Muscle layer of duodenum (tissue), 2 donors: ENCODE measurements around the gene CORIN.
A peak's percentile ranks its signal among the peaks of the same experiment; 100 is the strongest.

ENCODE experiments used
- H3K27ac ChIP-seq: one replicate; pipeline ENCODE4 v1.7.0; 2013; ENCODE audit warnings: mild to moderate bottlenecking, low read length
- H3K27me3 ChIP-seq: one replicate; pipeline ENCODE4 v1.7.0; 2013; ENCODE audit warnings: low read depth, mild to moderate bottlenecking, control low read depth, low read length
- H3K36me3 ChIP-seq, 2 donors: one replicate each; pipeline ENCODE4 v1.7.0; 2013; ENCODE audit warnings: low read length in 2 of 2, control low read depth in 1 of 2, mild to moderate bottlenecking in 1 of 2; ENCODE audit not compliant: insufficient read depth in 2 of 2, control insufficient read depth in 1 of 2
- H3K4me1 ChIP-seq, 2 donors: one replicate each; pipeline ENCODE4 v1.7.0; 2013; ENCODE audit warnings: low read length in 2 of 2, mild to moderate bottlenecking in 2 of 2, control low read depth in 1 of 2, moderate library complexity in 1 of 2; ENCODE audit not compliant: insufficient read depth in 2 of 2, control insufficient read depth in 1 of 2
- H3K4me3 ChIP-seq, 2 donors: one replicate each; pipeline ENCODE4 v1.7.0; 2013; ENCODE audit warnings: low read length in 2 of 2, low read depth in 1 of 2, mild to moderate bottlenecking in 1 of 2
- H3K9me3 ChIP-seq, 2 donors: one replicate each; pipeline ENCODE4 v1.7.0; 2013; ENCODE audit warnings: low read length in 2 of 2, control low read depth in 1 of 2, mild to moderate bottlenecking in 1 of 2; ENCODE audit not compliant: control insufficient read depth in 1 of 2
- donor health status: healthy.

Gene CORIN

DNA sequence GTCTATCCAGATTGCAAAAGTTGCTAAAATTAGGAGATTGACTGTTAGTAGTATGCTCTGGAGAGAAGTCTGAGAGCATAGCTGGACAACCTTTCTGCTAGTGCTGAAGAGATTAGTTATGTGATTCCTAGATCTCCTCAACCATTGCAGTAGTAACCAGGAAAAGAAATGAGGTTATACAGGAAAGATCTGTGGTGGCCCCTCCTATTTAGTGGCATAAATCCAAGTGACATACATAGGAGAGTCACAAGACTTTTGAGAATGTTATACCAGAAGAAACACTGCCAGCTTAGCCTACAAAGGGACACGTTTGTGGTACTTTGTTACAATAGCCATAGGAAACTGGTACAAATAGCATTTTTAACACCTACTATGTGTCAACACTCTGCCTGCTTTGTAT lies 247.5 kb downstream of the CORIN start:
- H3K36me3 ChIP-seq = peaks cover 43 to 76% of the 10 kb centered on the region in 2 donors
- peak overlapping the region in 1 of 2 donors; percentile 16 for H3K4me3 ChIP-seq
- peaks cover 10 to 15% of the 10 kb centered on the region in 2 donors for H3K9me3 ChIP-seq
- H3K27ac ChIP-seq = no peak overlapping the region
- no peaks in the 10 kb centered on the region for H3K4me1 ChIP-seq
- H3K27me3 ChIP-seq = no peaks in the 10 kb centered on the region

DNA sequence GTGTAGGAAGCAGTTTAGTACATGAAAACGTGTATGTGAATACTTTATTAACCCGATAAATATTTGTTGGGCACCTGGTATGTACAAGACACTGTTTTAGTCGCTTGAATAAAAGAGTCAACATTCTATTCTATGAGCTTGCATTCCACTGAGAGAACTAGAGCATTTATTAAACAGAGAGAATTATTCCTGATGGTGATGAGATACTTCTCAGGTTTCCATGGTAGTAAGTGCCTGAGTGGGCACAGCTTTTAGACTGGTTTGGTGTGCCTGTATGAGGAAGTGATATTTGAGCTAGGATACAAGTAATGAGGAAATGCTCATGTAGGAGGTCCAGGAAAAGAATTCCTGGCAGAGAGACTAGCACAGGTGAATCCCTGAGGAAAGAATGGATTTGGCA lies 258.6 kb downstream of the CORIN start:
- no peaks in the 10 kb centered on the region for H3K9me3 ChIP-seq
- H3K4me1 ChIP-seq = no peaks in the 10 kb centered on the region
- H3K4me3 ChIP-seq = no peak overlapping the region
- H3K36me3 ChIP-seq = peaks cover 43 to 65% of the 10 kb centered on the region in 2 donors
- no peak overlapping the region for H3K27ac ChIP-seq
- H3K27me3 ChIP-seq = no peaks in the 10 kb centered on the region

- H3K4me1 ChIP-seq = no peaks in the 10 kb centered on the region
- no peak overlapping the region for H3K4me3 ChIP-seq
- no peaks in the 10 kb centered on the region for H3K27me3 ChIP-seq
- peaks cover 48 to 71% of the 10 kb centered on the region in 2 donors for H3K36me3 ChIP-seq
- H3K27ac ChIP-seq = peak overlapping the region; percentile 1
- H3K9me3 ChIP-seq = no peaks in the 10 kb centered on the region
Measured at GRCh38 chr4:47577779-47578553, 259.9 kb downstream of the CORIN start.

DNA sequence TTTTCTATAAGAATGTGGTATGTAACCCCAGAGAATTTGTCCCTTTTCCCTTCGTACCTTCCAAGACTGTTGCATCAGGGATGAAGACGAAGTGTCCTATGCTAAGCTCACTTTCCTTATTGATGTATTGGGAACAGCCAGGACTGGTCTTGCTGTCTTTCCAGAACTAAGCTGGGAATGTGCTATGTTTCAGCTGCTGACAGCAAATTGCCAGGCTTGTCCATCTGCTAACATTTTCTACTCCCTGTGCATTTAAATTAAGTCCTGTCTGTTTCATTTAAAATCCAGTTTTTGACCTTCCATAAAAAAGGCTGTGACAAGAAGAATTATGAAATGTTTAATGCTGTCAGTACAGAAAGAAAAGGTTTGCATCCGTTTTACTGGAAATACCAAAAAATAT lies 264.9 kb downstream of the CORIN start:
- H3K27me3 ChIP-seq = no peaks in the 10 kb centered on the region
- H3K27ac ChIP-seq = no peak overlapping the region
- no peaks in the 10 kb centered on the region for H3K4me1 ChIP-seq
- H3K36me3 ChIP-seq = peaks cover 47 to 65% of the 10 kb centered on the region in 2 donors
- H3K4me3 ChIP-seq = no peak overlapping the region
- H3K9me3 ChIP-seq = no peaks in the 10 kb centered on the region

DNA sequence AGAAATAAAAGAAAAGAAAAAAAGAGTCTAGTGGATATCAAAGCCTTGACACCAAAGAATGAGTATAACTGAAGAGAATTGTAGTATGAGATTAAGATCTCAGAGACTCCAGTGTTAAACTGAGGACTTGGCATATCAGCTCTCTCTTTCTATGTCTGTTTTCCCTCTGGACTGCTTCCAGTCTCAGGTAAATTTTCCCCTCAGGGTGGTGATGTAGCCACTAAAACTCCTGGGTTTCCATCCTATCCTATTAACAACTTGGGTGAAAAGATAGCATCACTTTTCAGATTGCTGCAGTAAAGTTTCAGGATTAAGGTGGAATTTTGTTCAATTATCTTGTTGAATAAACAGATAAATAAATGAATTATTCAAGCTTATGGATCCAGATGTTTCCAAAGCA lies 267.1 kb downstream of the CORIN start:
- no peaks in the 10 kb centered on the region for H3K27me3 ChIP-seq
- no peak overlapping the region for H3K27ac ChIP-seq
- peaks cover 36 to 49% of the 10 kb centered on the region in 2 donors for H3K36me3 ChIP-seq
- H3K9me3 ChIP-seq = no peaks in the 10 kb centered on the region
- no peaks in the 10 kb centered on the region for H3K4me1 ChIP-seq
- H3K4me3 ChIP-seq = no peak overlapping the region

- Histone ChIP-seq H3K4me3 (no peak overlapping the region), H3K27me3 (no peaks in the 10 kb centered on the region), H3K36me3 (peaks cover 20 to 21% of the 10 kb centered on the region in 2 donors), H3K9me3 (no peaks in the 10 kb centered on the region), H3K4me1 (no peaks in the 10 kb centered on the region), H3K27ac (no peak overlapping the region)
Measured at GRCh38 chr4:47567511-47567910, 270.4 kb downstream of the CORIN start.

DNA sequence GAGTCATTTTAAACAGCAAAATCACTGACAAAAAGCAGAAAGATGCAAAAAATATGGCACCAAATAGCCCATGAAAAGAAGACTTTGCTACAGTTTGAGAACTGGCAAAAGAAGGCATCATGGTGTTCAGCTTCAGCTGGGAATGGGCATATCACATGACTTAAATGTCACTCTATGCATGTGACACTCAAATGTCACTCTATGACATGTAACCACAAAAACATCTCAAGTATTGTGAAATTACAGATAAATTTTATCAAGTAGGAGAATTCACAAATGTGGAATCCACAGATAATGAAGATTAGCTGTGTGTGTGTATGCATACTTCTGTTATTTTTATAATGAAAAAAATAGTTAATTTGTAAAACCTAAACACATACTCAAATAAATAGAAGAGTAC lies 270.9 kb downstream of the CORIN start:
- no peaks in the 10 kb centered on the region for H3K4me1 ChIP-seq
- H3K27me3 ChIP-seq = no peaks in the 10 kb centered on the region
- peaks cover 15 to 16% of the 10 kb centered on the region in 2 donors for H3K36me3 ChIP-seq
- no peaks in the 10 kb centered on the region for H3K9me3 ChIP-seq
- H3K27ac ChIP-seq = no peak overlapping the region
- H3K4me3 ChIP-seq = no peak overlapping the region

DNA sequence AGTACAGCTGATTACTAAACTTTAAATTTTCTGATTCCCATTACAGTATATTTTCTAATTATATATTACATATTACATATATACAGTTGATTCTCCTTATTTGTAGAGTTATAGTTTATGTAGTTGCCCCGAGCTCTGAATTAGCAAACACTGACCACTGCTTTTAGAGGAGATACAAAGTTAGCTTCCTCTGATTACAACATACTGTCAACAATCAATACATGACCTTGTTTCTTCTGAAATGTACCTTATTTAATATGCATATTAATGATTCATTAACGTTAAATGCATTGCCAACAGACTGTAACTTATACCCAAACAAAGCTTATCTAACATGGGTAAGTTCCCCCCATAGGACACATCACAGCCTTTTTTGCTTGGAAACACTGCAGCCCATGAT lies 271.3 kb downstream of the CORIN start:
- no peaks in the 10 kb centered on the region for H3K4me1 ChIP-seq
- H3K27ac ChIP-seq = no peak overlapping the region
- peaks cover 12 to 17% of the 10 kb centered on the region in 2 donors for H3K36me3 ChIP-seq
- H3K27me3 ChIP-seq = no peaks in the 10 kb centered on the region
- no peaks in the 10 kb centered on the region for H3K9me3 ChIP-seq
- H3K4me3 ChIP-seq = no peak overlapping the region

DNA sequence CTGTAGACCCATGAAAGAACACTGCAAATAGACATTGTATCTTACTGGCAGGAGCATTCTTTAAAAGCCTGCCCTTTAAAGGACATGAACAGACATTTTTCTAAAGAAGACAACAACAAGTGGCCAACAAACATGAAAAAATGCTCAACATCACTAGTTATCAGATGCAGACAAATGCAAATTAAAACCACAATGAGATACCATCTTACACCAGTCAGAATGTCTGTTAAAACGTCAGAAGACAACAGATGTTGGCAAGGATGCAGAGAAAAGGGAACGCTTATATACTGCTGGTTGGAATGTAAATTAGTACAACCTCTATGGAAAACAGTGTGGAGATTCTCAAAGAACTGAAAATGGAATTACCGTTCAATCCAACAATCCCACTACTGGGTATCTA lies 275.6 kb downstream of the CORIN start:
- peaks cover 4 to 22% of the 10 kb centered on the region in 2 donors for H3K36me3 ChIP-seq
- H3K9me3 ChIP-seq = no peaks in the 10 kb centered on the region
- H3K4me3 ChIP-seq = no peak overlapping the region
- H3K27ac ChIP-seq = no peak overlapping the region
- H3K27me3 ChIP-seq = no peaks in the 10 kb centered on the region
- no peaks in the 10 kb centered on the region for H3K4me1 ChIP-seq

DNA sequence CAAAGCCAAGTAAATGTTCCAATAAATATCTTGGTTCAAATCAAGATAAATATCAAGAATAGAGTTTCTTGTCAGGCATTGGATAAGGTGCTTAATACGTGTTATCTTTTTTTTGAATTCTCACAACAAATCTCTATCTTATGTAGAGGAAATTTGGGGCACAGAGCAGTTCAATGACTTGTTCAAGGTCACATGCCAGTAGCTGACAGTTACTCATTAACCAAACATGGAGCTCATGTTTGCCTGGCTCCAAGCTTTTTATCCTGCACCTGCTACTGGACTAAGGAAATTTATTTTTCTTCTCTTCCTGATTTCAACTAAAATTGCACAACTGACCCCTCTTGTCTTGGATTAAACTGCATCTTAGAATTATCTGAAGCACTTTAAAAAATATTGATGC lies 276.5 kb downstream of the CORIN start:
- no peak overlapping the region for H3K4me3 ChIP-seq
- peaks cover 4 to 22% of the 10 kb centered on the region in 2 donors for H3K36me3 ChIP-seq
- H3K9me3 ChIP-seq = no peaks in the 10 kb centered on the region
- H3K27ac ChIP-seq = no peak overlapping the region
- H3K4me1 ChIP-seq = no peaks in the 10 kb centered on the region
- H3K27me3 ChIP-seq = no peaks in the 10 kb centered on the region

DNA sequence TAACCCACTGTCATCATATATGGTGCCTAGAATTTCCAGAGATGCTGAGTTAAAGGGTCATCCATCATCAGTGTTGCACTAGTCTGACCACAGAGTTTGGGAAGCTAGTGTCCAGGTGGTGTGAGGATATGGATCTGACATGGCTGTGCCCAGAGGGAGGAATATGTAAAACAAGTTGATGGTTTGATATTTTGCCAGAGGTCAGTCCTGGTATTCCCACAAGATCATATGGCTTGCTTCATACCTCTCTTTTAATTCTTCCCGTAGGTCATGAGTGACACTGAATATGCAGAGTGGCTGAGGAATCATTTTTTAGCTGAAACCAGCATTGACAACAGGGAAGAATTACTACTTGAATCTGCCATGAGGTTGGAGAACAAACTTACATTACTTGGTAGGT lies 277.2 kb downstream of the CORIN start:
- H3K9me3 ChIP-seq = no peaks in the 10 kb centered on the region
- no peak overlapping the region for H3K27ac ChIP-seq
- peaks cover 4 to 22% of the 10 kb centered on the region in 2 donors for H3K36me3 ChIP-seq
- H3K4me1 ChIP-seq = no peaks in the 10 kb centered on the region
- H3K27me3 ChIP-seq = no peaks in the 10 kb centered on the region
- no peak overlapping the region for H3K4me3 ChIP-seq

- Histone ChIP-seq H3K36me3 (peaks cover 16 to 44% of the 10 kb centered on the region in 2 donors), H3K27me3 (no peaks in the 10 kb centered on the region), H3K27ac (no peak overlapping the region), H3K9me3 (no peaks in the 10 kb centered on the region), H3K4me1 (no peaks in the 10 kb centered on the region), H3K4me3 (no peak overlapping the region)
Measured at GRCh38 chr4:47557255-47557654, 280.6 kb downstream of the CORIN start.
